AG10803 (cell line): Measurements from ENCODE around the gene THSD4.

Source experiments
- DNase-seq: peaks from one replicate; pipeline ENCODE4 v3.0.0; 2010; ENCODE audit warnings: low read depth
- H3K4me3 ChIP-seq: 2 replicates; pipeline ENCODE4 v1.5.1; 2011; ENCODE audit warnings: mild to moderate bottlenecking, low read length, control low read depth
- TF ChIP-seq, protein P1 (sequence below): conservative IDR thresholded peaks from 2 replicates; pipeline ENCODE4 v1.5.1; 2011; ENCODE audit warnings: mild to moderate bottlenecking, low read length, control low read depth, inconsistent platforms

The THSD4 gene

DNA sequence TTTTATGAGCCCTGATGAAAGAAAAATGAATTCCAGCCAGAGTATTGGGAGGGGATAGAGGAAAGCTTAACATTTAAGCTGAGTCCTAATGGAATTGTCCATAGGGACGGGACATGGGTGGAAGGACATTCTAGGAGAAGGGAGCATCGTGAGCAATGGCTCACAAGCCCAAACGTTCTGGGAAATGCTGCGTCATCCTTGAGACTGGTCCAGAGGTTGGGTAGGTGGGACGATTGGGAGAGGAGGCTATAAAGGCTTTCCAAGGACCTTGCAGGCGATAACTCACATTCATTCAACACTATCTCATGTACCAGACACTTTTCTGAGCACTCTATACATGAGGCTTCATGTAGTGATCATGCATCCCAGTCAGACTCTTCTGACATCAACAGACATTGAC, 237.5 kb downstream of the THSD4 start:
- TF ChIP-seq, protein P1, sequence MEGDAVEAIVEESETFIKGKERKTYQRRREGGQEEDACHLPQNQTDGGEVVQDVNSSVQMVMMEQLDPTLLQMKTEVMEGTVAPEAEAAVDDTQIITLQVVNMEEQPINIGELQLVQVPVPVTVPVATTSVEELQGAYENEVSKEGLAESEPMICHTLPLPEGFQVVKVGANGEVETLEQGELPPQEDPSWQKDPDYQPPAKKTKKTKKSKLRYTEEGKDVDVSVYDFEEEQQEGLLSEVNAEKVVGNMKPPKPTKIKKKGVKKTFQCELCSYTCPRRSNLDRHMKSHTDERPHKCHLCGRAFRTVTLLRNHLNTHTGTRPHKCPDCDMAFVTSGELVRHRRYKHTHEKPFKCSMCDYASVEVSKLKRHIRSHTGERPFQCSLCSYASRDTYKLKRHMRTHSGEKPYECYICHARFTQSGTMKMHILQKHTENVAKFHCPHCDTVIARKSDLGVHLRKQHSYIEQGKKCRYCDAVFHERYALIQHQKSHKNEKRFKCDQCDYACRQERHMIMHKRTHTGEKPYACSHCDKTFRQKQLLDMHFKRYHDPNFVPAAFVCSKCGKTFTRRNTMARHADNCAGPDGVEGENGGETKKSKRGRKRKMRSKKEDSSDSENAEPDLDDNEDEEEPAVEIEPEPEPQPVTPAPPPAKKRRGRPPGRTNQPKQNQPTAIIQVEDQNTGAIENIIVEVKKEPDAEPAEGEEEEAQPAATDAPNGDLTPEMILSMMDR, result no peak
- H3K4me3 ChIP-seq, result no peak overlapping the region
- no peak for DNase-seq

DNA sequence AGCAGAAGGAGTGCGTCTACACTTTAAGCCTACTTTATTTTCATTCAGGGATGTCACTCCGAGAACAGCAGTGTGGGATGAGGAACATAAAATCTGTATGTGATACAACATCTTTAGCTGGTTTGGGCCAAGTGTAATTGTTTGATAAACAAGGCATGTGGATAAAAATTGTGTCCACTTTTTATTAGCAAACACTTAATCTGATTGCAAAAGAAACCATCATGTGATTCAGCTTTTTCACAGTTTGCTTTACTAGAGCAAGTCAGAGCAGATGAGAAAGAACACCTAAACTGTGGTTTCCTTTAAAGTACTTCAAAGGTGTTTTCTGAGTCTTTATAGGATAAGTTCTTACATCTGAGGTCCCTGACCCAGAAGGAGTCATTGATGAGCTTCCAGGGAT, 237.9 kb downstream of the THSD4 start:
- DNase-seq, result no peak
- TF ChIP-seq, protein P1, result no peak
- H3K4me3 ChIP-seq, result no peak overlapping the region

DNA sequence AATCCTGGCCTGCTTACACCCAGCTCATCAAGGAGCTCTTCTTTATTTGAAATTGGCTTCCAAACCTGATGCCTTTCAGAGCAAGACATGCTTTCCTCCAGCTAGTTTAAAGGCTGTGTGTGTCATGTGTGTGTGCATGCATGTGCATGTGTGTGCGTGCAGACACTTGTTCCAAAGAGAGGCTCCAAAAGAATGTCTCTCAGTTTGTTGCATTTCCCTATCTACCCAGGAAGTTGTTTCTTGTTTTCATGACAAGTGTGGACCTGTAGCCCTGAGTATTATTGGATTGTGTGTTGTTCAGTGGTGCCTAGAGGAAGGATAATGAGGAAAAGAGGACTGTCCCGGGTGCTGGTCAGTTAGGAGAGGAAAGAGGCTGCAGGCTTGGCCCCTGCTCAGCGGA, 240.0 kb downstream of the THSD4 start:
- H3K4me3 ChIP-seq, result no peak overlapping the region
- TF ChIP-seq, protein P1, result no peak
- DNase-seq, result no peak

DNA sequence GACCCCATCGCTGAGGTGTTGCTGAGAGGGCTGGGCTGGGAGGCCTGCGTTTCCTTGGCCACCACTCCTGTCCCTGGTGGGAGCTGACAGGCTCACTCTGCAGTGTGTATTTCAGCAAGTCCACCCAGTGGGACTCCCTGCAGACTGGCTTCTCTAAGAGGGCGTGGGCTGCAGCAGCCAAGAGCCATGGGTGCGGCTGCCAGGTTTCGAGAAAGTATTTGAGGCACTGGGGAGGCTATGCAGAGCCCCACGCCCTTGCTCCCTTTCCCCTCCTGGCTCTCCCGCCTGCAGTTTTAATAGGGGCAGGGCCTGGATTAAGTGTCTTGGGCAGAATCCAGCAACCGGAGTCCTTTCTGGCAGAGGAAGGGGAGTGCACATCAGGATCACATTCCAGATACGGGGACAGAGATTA, 242.1 kb downstream of the THSD4 start:
- no peak for DNase-seq
- TF ChIP-seq, protein P1, result no peak

DNA sequence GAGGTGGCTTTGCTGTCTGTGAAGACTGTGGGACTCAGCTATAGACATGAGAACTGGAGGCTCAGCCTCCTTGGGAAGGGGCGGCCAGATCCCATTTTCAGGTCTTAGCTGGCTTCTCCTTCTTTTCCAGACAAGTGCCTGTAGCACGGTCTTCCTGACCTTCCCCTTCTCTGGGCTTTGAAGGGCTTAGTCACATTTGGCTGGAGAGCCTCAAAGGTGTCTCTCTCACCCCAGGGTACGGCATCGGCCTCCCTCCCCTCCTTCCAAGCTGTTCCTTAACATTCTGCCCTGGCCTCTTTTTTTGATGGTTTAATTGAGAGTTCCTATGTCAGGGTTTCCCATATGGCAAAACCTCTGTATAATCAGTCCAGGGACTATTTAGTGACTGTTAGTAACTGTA, 242.7 kb downstream of the THSD4 start:
- TF ChIP-seq, protein P1, result no peak
- H3K4me3 ChIP-seq, result no peak overlapping the region
- DNase-seq, result no peak

More for the DNA sequence above, 242.1 kb downstream of the THSD4 start:
- H3K4me3 ChIP-seq, result no peak overlapping the region

DNA sequence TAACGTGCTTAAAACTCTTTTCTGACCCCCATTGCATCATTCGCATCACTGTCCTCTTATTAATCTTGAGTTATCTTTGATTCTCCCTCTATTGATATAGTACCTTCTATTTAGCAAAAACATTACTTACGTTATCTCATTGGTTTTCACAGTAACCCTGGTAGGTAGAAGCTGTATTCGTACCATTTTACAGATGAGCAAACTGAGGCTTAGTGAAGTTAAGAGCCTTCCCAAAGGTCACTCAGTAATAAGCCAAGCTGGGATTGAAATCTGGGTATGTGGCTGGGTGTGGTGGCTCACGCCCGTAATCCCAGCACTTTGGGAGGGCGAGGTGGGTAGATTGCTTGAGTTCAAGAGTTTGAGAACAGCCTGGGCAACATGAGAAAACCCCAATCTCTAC, 244.0 kb downstream of the THSD4 start:
- TF ChIP-seq, protein P1, result no peak
- no peak overlapping the region for H3K4me3 ChIP-seq
- DNase-seq, result no peak

DNA sequence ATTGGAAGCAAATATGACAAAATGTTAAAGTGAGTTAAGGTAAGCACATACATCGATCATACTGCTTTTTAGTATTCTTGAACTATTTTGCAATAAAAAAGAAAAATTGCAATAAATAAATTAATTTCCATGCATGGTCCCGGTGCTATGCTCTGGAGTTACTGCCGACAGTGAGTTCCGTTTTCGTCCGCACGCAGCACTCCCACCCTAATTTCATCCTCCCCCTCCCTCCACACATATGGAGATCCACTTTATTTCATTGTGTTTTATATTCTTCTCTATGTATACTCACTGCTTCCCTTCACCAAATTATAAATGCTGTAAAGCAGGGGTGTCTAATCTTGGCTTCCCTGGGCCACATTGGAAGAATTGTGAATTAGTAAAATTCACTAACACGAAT, 247.3 kb downstream of the THSD4 start:
- TF ChIP-seq, protein P1, result no peak
- DNase-seq, result no peak
- no peak overlapping the region for H3K4me3 ChIP-seq
